ENCODE results near the gene LRRN2.

LRRN2 gene

DNA sequence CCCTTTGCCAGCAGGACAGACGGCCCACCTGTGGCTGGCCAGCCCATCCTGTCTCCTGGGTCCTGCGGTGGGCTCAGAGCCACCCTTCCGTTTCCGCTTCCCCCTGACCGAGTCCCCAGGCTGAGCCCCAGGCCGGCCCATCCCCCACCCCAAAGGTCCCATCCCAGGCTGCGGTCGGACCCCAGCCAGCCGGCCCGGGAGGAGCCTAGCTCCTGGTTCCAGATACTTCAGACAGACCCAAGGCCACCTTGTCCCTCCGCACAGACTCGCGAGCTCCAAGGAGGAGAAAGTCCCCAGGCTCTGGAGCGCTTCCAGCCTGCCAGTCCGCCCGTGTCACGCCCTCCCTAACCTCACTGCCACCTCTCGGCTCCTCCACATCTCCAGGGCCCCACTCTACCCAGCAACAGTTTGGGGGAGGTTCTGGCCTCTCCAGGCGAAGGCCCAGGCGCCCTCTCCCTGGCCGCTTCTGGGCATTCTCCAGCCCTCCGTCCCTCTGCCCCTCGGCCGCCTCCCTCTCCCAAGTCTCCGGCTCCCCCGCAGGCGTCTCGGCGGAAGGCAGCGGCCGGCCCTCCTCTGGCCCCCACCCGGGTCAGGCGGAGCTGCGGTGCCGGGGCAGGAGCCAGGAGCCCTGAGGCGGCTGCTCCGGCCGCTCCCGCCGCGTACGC lies 835 bp downstream of the LRRN2 start:
- no peaks in the 10 kb centered on the region for H3K27me3 ChIP-seq (ENCODE audit: low read depth, low read length)
- H3K36me3 ChIP-seq (ENCODE audit: control insufficient read depth in 1 of 2, insufficient read depth in 2 of 2, low read length in 2 of 2) = no peaks in the 10 kb centered on the region
- H3K4me1 ChIP-seq (ENCODE audit: control insufficient read depth in 1 of 2, insufficient read depth in 2 of 2, low read length in 2 of 2) = peaks cover 2 to 23% of the 10 kb centered on the region in 2 donors
- H3K4me3 ChIP-seq (ENCODE audit: low read depth in 1 of 2, low read length in 2 of 2) = peak overlapping the region; percentile 43 to 72
- no peak overlapping the region for H3K27ac ChIP-seq (ENCODE audit: low read length)
- no peaks in the 10 kb centered on the region for H3K9me3 ChIP-seq (ENCODE audit: control insufficient read depth in 1 of 2, low read length in 2 of 2)

DNA sequence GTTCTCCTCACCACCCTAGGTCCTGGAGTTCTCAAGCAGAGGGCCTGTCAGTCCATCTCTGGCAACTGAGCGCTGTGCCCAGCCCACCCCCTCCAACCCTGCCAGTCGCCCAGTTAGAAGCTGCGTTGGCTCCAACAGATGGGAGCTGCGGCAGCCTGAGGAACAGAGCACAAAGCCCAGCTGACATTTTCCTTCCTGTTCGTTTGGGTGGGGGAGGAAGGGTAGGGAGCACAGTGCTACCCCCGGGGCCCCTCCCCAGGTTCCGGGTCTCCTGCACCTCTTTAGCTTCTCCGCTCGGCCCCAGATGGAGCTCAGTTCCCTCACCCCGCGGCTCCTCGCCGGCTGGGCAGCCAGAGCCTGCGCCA lies 1.4 kb downstream of the LRRN2 start:
- Histone ChIP-seq H3K4me3 (ENCODE audit: low read depth in 1 of 2, low read length in 2 of 2) (peak overlapping the region; percentile 43 to 72), H3K27me3 (ENCODE audit: low read depth, low read length) (no peaks in the 10 kb centered on the region), H3K36me3 (ENCODE audit: control insufficient read depth in 1 of 2, insufficient read depth in 2 of 2, low read length in 2 of 2) (no peaks in the 10 kb centered on the region), H3K9me3 (ENCODE audit: control insufficient read depth in 1 of 2, low read length in 2 of 2) (no peaks in the 10 kb centered on the region), H3K4me1 (ENCODE audit: control insufficient read depth in 1 of 2, insufficient read depth in 2 of 2, low read length in 2 of 2) (peaks cover 2 to 23% of the 10 kb centered on the region in 2 donors), H3K27ac (ENCODE audit: low read length) (no peak overlapping the region)

DNA sequence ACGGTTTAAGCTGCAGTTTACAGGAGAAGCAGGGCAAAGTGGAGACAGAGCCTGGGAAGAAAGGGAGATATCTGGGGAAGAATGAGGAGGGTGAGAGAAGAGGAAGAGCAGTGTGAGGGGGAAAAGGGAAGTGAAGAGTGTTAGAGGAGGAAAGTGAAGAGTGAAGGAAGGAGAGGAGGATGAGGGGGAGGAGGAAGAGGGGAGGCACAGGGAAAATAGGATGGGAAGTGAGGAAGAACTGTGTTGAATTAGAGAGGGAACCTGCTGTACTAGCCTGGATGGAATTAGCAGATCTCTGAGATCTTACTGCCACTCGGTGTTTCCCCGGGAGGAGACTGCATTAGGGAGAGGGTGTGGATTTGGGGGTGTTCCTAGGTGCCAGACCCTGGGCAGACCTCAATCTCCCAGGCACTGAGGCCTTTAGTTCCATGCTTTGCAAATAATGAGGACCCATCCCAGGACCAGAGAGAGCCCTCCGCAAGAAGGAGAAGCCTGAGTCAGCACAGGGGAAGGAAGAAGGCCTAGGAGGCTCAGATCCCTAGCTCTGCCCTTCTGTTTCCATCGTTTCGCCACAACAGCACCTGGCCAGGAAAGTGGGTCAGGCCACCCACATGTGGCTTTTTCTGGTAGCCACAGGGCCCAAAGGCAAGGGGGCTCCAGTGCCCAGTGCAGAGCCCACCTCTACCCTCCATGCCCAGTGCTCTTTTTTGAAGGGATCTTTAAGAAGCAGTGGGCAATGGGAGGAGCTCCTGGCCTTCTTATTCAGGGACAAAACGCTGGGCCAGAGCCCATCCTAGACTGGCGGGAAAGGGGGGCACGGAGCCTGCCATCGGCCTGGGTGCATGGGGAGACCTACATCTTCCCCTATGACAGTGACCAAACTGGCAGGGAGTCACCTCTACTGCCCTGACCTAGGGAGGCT lies 2.0 kb downstream of the LRRN2 start:
- Histone ChIP-seq H3K36me3 (ENCODE audit: control insufficient read depth in 1 of 2, insufficient read depth in 2 of 2, low read length in 2 of 2) (no peaks in the 10 kb centered on the region), H3K9me3 (ENCODE audit: control insufficient read depth in 1 of 2, low read length in 2 of 2) (no peaks in the 10 kb centered on the region), H3K4me3 (ENCODE audit: low read depth in 1 of 2, low read length in 2 of 2) (peak overlapping the region; percentile 43 to 72), H3K27me3 (ENCODE audit: low read depth, low read length) (no peaks in the 10 kb centered on the region), H3K4me1 (ENCODE audit: control insufficient read depth in 1 of 2, insufficient read depth in 2 of 2, low read length in 2 of 2) (peaks cover 2 to 23% of the 10 kb centered on the region in 2 donors), H3K27ac (ENCODE audit: low read length) (no peak overlapping the region)

GRCh38 chr1:204680461-204680860 lies 5.1 kb downstream of the LRRN2 start:
- H3K9me3 ChIP-seq (ENCODE audit: control insufficient read depth in 1 of 2, low read length in 2 of 2) = no peaks in the 10 kb centered on the region
- H3K36me3 ChIP-seq (ENCODE audit: control insufficient read depth in 1 of 2, insufficient read depth in 2 of 2, low read length in 2 of 2) = no peaks in the 10 kb centered on the region
- no peak overlapping the region for H3K27ac ChIP-seq (ENCODE audit: low read length)
- H3K27me3 ChIP-seq (ENCODE audit: low read depth, low read length) = no peaks in the 10 kb centered on the region
- no peak overlapping the region for H3K4me3 ChIP-seq (ENCODE audit: low read depth in 1 of 2, low read length in 2 of 2)
- H3K4me1 ChIP-seq (ENCODE audit: control insufficient read depth in 1 of 2, insufficient read depth in 2 of 2, low read length in 2 of 2) = peaks cover 0 to 16% of the 10 kb centered on the region in 2 donors

DNA sequence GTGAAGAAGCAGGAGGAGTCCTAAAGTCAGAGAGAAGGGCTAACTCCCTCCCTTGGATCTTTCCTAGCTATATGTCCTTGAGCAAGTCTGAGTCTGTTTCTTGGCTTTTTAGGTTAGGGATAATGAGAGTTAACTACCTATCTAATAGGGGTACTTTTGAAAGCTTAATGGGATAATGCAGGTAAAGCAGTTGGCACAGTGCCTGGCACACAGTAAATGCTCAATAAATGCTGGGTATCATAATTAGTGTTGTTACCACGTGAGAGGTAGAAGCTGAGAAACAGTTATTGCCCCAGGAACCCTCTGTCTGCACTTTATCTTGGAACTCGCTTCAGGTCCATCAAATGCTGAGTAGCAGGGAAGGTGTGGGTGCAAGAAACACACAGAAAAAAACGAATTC lies 5.5 kb downstream of the LRRN2 start:
- H3K9me3 ChIP-seq (ENCODE audit: control insufficient read depth in 1 of 2, low read length in 2 of 2) = no peaks in the 10 kb centered on the region
- peaks cover 0 to 14% of the 10 kb centered on the region in 2 donors for H3K4me1 ChIP-seq (ENCODE audit: control insufficient read depth in 1 of 2, insufficient read depth in 2 of 2, low read length in 2 of 2)
- H3K27ac ChIP-seq (ENCODE audit: low read length) = no peak overlapping the region
- H3K36me3 ChIP-seq (ENCODE audit: control insufficient read depth in 1 of 2, insufficient read depth in 2 of 2, low read length in 2 of 2) = no peaks in the 10 kb centered on the region
- H3K27me3 ChIP-seq (ENCODE audit: low read depth, low read length) = no peaks in the 10 kb centered on the region
- no peak overlapping the region for H3K4me3 ChIP-seq (ENCODE audit: low read depth in 1 of 2, low read length in 2 of 2)

GRCh38 chr1:204678721-204679475 lies 6.6 kb downstream of the LRRN2 start:
- no peaks in the 10 kb centered on the region for H3K9me3 ChIP-seq (ENCODE audit: control insufficient read depth in 1 of 2, low read length in 2 of 2)
- no peaks in the 10 kb centered on the region for H3K27me3 ChIP-seq (ENCODE audit: low read depth, low read length)
- H3K27ac ChIP-seq (ENCODE audit: low read length) = no peak overlapping the region
- H3K4me1 ChIP-seq (ENCODE audit: control insufficient read depth in 1 of 2, insufficient read depth in 2 of 2, low read length in 2 of 2) = peaks cover 0 to 9% of the 10 kb centered on the region in 2 donors
- no peak overlapping the region for H3K4me3 ChIP-seq (ENCODE audit: low read depth in 1 of 2, low read length in 2 of 2)
- H3K36me3 ChIP-seq (ENCODE audit: control insufficient read depth in 1 of 2, insufficient read depth in 2 of 2, low read length in 2 of 2) = no peaks in the 10 kb centered on the region

DNA sequence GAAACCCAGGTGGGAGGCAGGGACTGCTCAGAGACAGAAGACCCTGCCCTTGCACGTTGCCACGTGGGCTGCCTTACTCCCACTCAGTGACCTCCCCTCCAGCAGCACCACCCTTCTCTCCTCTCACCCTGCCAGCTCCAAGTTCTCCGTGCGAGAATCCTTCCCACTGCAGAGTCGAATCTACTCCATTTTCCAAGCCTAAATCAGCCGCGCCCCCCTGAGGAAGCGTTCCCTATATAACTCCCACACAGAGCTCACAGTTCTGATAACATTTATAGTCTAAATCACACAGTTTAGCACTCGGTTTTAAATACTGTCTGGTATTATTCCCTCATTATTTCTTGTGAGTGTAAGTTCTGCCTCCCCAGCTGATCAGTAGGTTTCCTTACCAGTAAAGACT lies 7.7 kb downstream of the LRRN2 start:
- H3K9me3 ChIP-seq (ENCODE audit: control insufficient read depth in 1 of 2, low read length in 2 of 2) = no peaks in the 10 kb centered on the region
- H3K36me3 ChIP-seq (ENCODE audit: control insufficient read depth in 1 of 2, insufficient read depth in 2 of 2, low read length in 2 of 2) = no peaks in the 10 kb centered on the region
- no peaks in the 10 kb centered on the region for H3K27me3 ChIP-seq (ENCODE audit: low read depth, low read length)
- H3K4me1 ChIP-seq (ENCODE audit: control insufficient read depth in 1 of 2, insufficient read depth in 2 of 2, low read length in 2 of 2) = peaks cover 0 to 13% of the 10 kb centered on the region in 2 donors
- no peak overlapping the region for H3K4me3 ChIP-seq (ENCODE audit: low read depth in 1 of 2, low read length in 2 of 2)
- H3K27ac ChIP-seq (ENCODE audit: low read length) = no peak overlapping the region

DNA sequence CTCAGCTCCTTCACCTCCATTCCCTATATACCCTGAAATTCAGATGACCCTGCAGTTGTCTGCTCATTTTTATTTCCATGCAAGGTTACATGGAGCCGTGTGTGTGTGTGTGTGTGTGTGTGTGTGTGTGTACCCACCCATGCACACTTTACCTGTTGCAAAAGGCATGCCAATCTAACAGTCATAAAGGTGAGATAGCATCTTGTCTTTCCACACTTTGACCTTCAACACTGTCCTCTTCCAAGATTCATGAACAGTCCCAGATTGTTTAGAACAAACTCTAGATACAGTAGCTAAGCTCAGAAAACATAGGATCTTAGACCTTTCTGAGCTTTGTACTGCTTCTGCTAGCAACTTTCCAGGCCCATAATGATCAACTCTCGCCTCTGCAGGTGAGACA lies 9.5 kb downstream of the LRRN2 start:
- no peak overlapping the region for H3K4me3 ChIP-seq (ENCODE audit: low read depth in 1 of 2, low read length in 2 of 2)
- H3K36me3 ChIP-seq (ENCODE audit: control insufficient read depth in 1 of 2, insufficient read depth in 2 of 2, low read length in 2 of 2) = no peaks in the 10 kb centered on the region
- H3K9me3 ChIP-seq (ENCODE audit: control insufficient read depth in 1 of 2, low read length in 2 of 2) = no peaks in the 10 kb centered on the region
- H3K27ac ChIP-seq (ENCODE audit: low read length) = no peak overlapping the region
- peaks cover 0 to 19% of the 10 kb centered on the region in 2 donors for H3K4me1 ChIP-seq (ENCODE audit: control insufficient read depth in 1 of 2, insufficient read depth in 2 of 2, low read length in 2 of 2)
- H3K27me3 ChIP-seq (ENCODE audit: low read depth, low read length) = no peaks in the 10 kb centered on the region

DNA sequence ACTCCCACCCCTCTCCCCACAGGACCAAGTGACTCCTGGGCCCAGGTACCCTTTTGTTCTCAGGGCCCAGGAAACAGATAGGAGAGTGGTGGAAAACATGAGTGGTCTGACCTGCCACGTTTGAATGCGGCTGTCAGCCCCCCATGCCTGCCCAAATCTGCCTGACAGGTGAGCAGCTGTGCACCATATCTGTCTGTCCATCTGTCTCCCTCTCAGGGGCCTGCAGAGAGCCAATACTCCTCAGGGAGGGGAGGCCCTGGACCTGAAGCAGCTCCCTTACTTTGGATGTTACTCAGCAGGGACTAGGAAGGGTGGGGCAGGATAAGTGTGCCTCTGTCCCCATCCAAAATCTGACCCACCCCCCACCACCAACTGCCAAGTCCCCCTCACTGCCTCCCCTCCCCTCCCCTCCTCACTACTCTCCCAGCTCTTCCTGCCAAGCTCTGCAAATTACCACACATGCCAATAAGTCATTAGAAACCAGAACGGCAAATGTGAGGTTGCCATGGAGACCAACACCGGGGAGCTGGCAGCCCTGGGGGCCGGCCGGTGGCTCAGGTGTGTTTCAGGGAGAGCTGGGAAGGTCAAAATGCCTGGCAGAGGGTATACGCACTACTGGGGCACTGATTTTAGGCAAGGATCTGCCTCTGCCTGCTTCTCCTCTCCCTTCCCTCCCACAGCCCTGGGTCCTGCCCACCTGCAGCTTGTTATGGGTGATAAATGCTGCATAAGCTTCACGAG lies 11.5 kb downstream of the LRRN2 start:
- no peaks in the 10 kb centered on the region for H3K27me3 ChIP-seq (ENCODE audit: low read depth, low read length)
- H3K4me1 ChIP-seq (ENCODE audit: control insufficient read depth in 1 of 2, insufficient read depth in 2 of 2, low read length in 2 of 2) = peaks cover 0 to 19% of the 10 kb centered on the region in 2 donors
- H3K9me3 ChIP-seq (ENCODE audit: control insufficient read depth in 1 of 2, low read length in 2 of 2) = no peaks in the 10 kb centered on the region
- no peaks in the 10 kb centered on the region for H3K36me3 ChIP-seq (ENCODE audit: control insufficient read depth in 1 of 2, insufficient read depth in 2 of 2, low read length in 2 of 2)
- H3K27ac ChIP-seq (ENCODE audit: low read length) = no peak overlapping the region
- no peak overlapping the region for H3K4me3 ChIP-seq (ENCODE audit: low read depth in 1 of 2, low read length in 2 of 2)

DNA sequence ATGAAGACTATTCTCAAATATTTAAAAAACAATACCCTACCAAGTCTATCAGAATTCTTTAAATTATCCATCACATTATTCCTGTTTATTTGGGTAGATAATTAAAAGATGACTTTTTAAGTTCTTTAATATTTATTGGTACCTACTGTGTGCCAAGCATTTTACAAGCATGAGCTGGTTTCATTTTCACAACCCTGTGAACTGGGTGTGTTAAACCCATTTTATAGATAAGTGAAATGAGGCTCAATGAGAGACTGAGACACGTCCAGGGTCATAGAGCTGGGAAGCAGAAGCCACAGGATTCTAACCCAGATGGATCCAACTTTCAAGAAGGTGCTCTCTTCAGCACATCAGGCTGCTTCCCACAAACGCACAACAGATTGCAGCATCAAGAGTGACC lies 12.3 kb downstream of the LRRN2 start:
- H3K4me3 ChIP-seq (ENCODE audit: low read depth in 1 of 2, low read length in 2 of 2) = no peak overlapping the region
- peaks cover 0 to 19% of the 10 kb centered on the region in 2 donors for H3K4me1 ChIP-seq (ENCODE audit: control insufficient read depth in 1 of 2, insufficient read depth in 2 of 2, low read length in 2 of 2)
- H3K36me3 ChIP-seq (ENCODE audit: control insufficient read depth in 1 of 2, insufficient read depth in 2 of 2, low read length in 2 of 2) = no peaks in the 10 kb centered on the region
- H3K27me3 ChIP-seq (ENCODE audit: low read depth, low read length) = no peaks in the 10 kb centered on the region
- no peaks in the 10 kb centered on the region for H3K9me3 ChIP-seq (ENCODE audit: control insufficient read depth in 1 of 2, low read length in 2 of 2)
- no peak overlapping the region for H3K27ac ChIP-seq (ENCODE audit: low read length)
